Measurements from ENCODE around the gene ROBO3. TPM values are rescaled to one million over a fixed set of nuclear protein-coding genes. Genes with fewer than 3 reads are reported as not detected.

ROBO3 gene
- total RNA-seq, 1 donor from 2014 or later = 5.9 TPM

- no peak overlapping the region for H3K4me3 Mint-ChIP-seq (ENCODE audit: unreplicated experiment)
- H3K27ac Mint-ChIP-seq (ENCODE audit: unreplicated experiment) = no peak overlapping the region
- H3K27me3 Mint-ChIP-seq (ENCODE audit: unreplicated experiment) = peaks cover 18% of the 10 kb centered on the region
Observed at GRCh38 chr11:124877631-124877909, 12.3 kb downstream of the ROBO3 start.

GRCh38 chr11:124877910-124878758 is 12.9 kb downstream of the ROBO3 start:
- no peak for TF ChIP-seq CTCF (IDR thresholded peaks at IDR 0.05; ENCODE audit: partially characterized antibody, unreplicated experiment)
- peaks cover 8% of the 10 kb centered on the region for H3K4me1 Mint-ChIP-seq (ENCODE audit: low read depth, unreplicated experiment)
- peaks cover 17% of the 10 kb centered on the region for H3K27me3 Mint-ChIP-seq (ENCODE audit: unreplicated experiment)
- H3K9me3 Mint-ChIP-seq (ENCODE audit: unreplicated experiment) = peaks cover 1% of the 10 kb centered on the region
- H3K27ac Mint-ChIP-seq (ENCODE audit: unreplicated experiment) = no peak overlapping the region
- no peak overlapping the region for H3K4me3 Mint-ChIP-seq (ENCODE audit: unreplicated experiment)
- DNase-seq = no peak
- H3K36me3 Mint-ChIP-seq (ENCODE audit: unreplicated experiment) = peaks cover 5% of the 10 kb centered on the region

More at GRCh38 chr11:124877631-124877909, 12.3 kb downstream of the ROBO3 start:
- H3K36me3 Mint-ChIP-seq (ENCODE audit: unreplicated experiment) = no peaks in the 10 kb centered on the region
- no peak for TF ChIP-seq CTCF (IDR thresholded peaks at IDR 0.05; ENCODE audit: partially characterized antibody, unreplicated experiment)
- H3K4me1 Mint-ChIP-seq (ENCODE audit: low read depth, unreplicated experiment) = peaks cover 6% of the 10 kb centered on the region
- no peak for DNase-seq
- peaks cover 1% of the 10 kb centered on the region for H3K9me3 Mint-ChIP-seq (ENCODE audit: unreplicated experiment)

DNA sequence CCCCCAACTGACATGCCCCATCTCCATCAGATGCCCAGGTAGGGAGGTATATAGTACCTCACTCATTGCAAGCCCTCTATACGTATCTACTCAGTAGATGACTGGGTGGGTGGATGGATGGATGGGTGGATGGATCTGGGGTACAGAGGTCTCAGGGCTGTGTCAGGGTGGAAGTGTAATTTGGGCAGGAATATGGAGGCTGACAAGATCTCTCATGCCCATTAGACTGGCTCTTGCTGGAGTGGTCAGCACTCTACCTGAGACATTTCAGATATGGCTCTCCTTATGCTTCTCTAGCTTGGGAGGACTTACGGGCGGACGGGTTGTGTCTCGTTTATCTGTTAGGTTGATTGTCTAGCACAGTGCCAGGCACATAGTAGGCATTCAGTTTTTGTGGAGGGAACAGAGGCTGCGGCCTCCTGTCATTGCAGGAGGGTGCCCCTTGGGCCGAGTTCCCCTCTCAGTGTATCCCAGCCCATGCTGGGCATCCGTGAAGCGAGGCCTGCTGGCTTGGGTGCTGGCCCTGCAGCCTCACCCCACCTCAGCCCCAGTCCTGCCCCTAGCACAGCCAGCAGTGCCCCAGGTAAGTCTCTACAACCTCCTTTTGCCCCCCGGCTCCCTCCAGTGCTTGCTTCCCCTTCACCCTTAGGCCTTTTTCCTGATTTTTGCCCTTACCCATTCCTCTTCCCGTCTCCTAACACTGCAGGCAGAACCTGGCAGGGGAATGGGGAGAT is 13.7 kb downstream of the ROBO3 start:
- no peak for DNase-seq
- Mint-ChIP-seq H3K27me3 (ENCODE audit: unreplicated experiment) (peaks cover 13% of the 10 kb centered on the region), H3K36me3 (ENCODE audit: unreplicated experiment) (peaks cover 5% of the 10 kb centered on the region), H3K4me1 (ENCODE audit: low read depth, unreplicated experiment) (peaks cover 6% of the 10 kb centered on the region), H3K4me3 (ENCODE audit: unreplicated experiment) (no peak overlapping the region), H3K27ac (ENCODE audit: unreplicated experiment) (no peak overlapping the region), H3K9me3 (ENCODE audit: unreplicated experiment) (peaks cover 1% of the 10 kb centered on the region)
- TF ChIP-seq CTCF (IDR thresholded peaks at IDR 0.05; ENCODE audit: partially characterized antibody, unreplicated experiment) = no peak

GRCh38 chr11:124879493-124880289 is 14.5 kb downstream of the ROBO3 start:
- DNase-seq = no peak
- peaks cover 10% of the 10 kb centered on the region for H3K27me3 Mint-ChIP-seq (ENCODE audit: unreplicated experiment)
- peaks cover 2% of the 10 kb centered on the region for H3K4me1 Mint-ChIP-seq (ENCODE audit: low read depth, unreplicated experiment)
- peaks cover 5% of the 10 kb centered on the region for H3K36me3 Mint-ChIP-seq (ENCODE audit: unreplicated experiment)
- H3K4me3 Mint-ChIP-seq (ENCODE audit: unreplicated experiment) = no peak overlapping the region
- no peak overlapping the region for H3K27ac Mint-ChIP-seq (ENCODE audit: unreplicated experiment)
- H3K9me3 Mint-ChIP-seq (ENCODE audit: unreplicated experiment) = peaks cover 1% of the 10 kb centered on the region
- no peak for TF ChIP-seq CTCF (IDR thresholded peaks at IDR 0.05; ENCODE audit: partially characterized antibody, unreplicated experiment)

Data from glutamatergic neuron (in vitro differentiated cells).